Liver (tissue), 9 donors: Measurements from ENCODE around the gene ANKRD11. TPM values are rescaled to one million over a fixed set of nuclear protein-coding genes. Genes with fewer than 3 reads are reported as not detected.

ENCODE experiments used
- DNase-seq: peaks from one replicate; pipeline ENCODE4 v3.0.0-alpha.2; 2017; ENCODE audit warnings: low spot score
- H3K27ac ChIP-seq, 2 donors: one replicate each; pipeline ENCODE4 v1.7.0; 2013; ENCODE audit warnings: inconsistent platforms in 2 of 2, low read length in 2 of 2, control low read depth in 1 of 2, low read depth in 1 of 2, mild to moderate bottlenecking in 1 of 2
- H3K27me3 ChIP-seq, 4 donors: one replicate each; pipeline versions ENCODE4 v1.6.1 to v1.7.0; 2013; ENCODE audit warnings: low read length in 3 of 4, inconsistent platforms in 1 of 4, mild to moderate bottlenecking in 1 of 4, moderate library complexity in 1 of 4; ENCODE audit not compliant: control insufficient read depth in 4 of 4, insufficient read depth in 4 of 4
- H3K36me3 ChIP-seq, 4 donors: one replicate each; pipeline versions ENCODE4 v1.6.1 to v1.7.0; 2013; ENCODE audit warnings: low read length in 3 of 4, mild to moderate bottlenecking in 3 of 4, low read depth in 1 of 4, moderate library complexity in 1 of 4; ENCODE audit not compliant: control insufficient read depth in 4 of 4, insufficient read depth in 3 of 4
- H3K4me1 ChIP-seq, 4 donors: one replicate each; pipeline versions ENCODE4 v1.6.1 to v1.7.0; 2013; ENCODE audit warnings: low read length in 3 of 4, mild to moderate bottlenecking in 3 of 4, moderate library complexity in 1 of 4; ENCODE audit not compliant: control insufficient read depth in 4 of 4, insufficient read depth in 4 of 4
- H3K4me3 ChIP-seq, 3 donors: one replicate each; pipeline versions ENCODE4 v1.6.1 to v1.7.0; 2013; ENCODE audit warnings: low read length in 3 of 3, control low read depth in 1 of 3, low read depth in 1 of 3, mild to moderate bottlenecking in 1 of 3
- H3K9ac ChIP-seq, 2 donors: one replicate each; pipeline ENCODE4 v1.7.0; 2013; ENCODE audit warnings: low read length in 2 of 2, mild to moderate bottlenecking in 2 of 2, moderate library complexity in 2 of 2, control low read depth in 1 of 2, low read depth in 1 of 2
- H3K9me3 ChIP-seq, 4 donors: one replicate each; pipeline versions ENCODE4 v1.6.1 to v1.7.0; 2013; ENCODE audit warnings: low read length in 3 of 4; ENCODE audit not compliant: control insufficient read depth in 4 of 4
- ATF3 ChIP-seq: IDR thresholded peaks from 2 replicates; pipeline ENCODE4 v1.6.1; 2016; ENCODE audit warnings: antibody characterized with exemption
- CTCF ChIP-seq: fragments of 150-350 bp; IDR thresholded peaks from 2 replicates; pipeline ENCODE4 v1.5.1; 2017; ENCODE audit warnings: improper control_type of control experiment, low read depth, low read length; ENCODE audit not compliant: missing input control
- EGR1 ChIP-seq, 2 donors: IDR thresholded peaks; 2 replicates each; pipeline ENCODE4 v1.6.1; 2016 to 2018; ENCODE audit warnings: antibody characterized with exemption in 2 of 2, low read depth in 2 of 2
- FOXA1 ChIP-seq: IDR thresholded peaks from 2 replicates; pipeline ENCODE4 v1.6.1; 2016; ENCODE audit warnings: antibody characterized with exemption
- FOXA2 ChIP-seq: IDR thresholded peaks from 2 replicates; pipeline ENCODE4 v1.6.1; 2016; ENCODE audit warnings: antibody characterized with exemption
- GABPA ChIP-seq, 2 donors: IDR thresholded peaks in 1 of 2; conservative IDR thresholded peaks in 1 of 2; 2 replicates each; pipeline ENCODE4 v1.6.1; 2016; ENCODE audit warnings: antibody characterized with exemption in 2 of 2, mild to moderate bottlenecking in 1 of 2, moderate library complexity in 1 of 2
- HNF4G ChIP-seq: IDR thresholded peaks from 2 replicates; pipeline ENCODE4 v1.6.1; 2016; ENCODE audit warnings: antibody characterized with exemption
- JUND ChIP-seq, 2 donors: IDR thresholded peaks; 2 replicates each; pipeline ENCODE4 v1.6.1; 2016; ENCODE audit warnings: antibody characterized with exemption in 2 of 2
- MAX ChIP-seq: IDR thresholded peaks from 2 replicates; pipeline ENCODE4 v1.6.1; 2016; ENCODE audit warnings: antibody characterized with exemption
- REST ChIP-seq: IDR thresholded peaks from 2 replicates; pipeline ENCODE4 v1.6.1; 2016; ENCODE audit warnings: antibody characterized with exemption, mild to moderate bottlenecking
- RXRA ChIP-seq, 2 donors: IDR thresholded peaks; 2 replicates each; pipeline ENCODE4 v1.6.1; 2017 to 2018; ENCODE audit warnings: antibody characterized with exemption in 2 of 2, mild to moderate bottlenecking in 1 of 2
- SP1 ChIP-seq: IDR thresholded peaks from 2 replicates; pipeline ENCODE4 v1.6.1; 2018; ENCODE audit warnings: antibody characterized with exemption, mild to moderate bottlenecking
- TAF1 ChIP-seq: conservative IDR thresholded peaks from 2 replicates; pipeline ENCODE4 v1.6.1; 2016; ENCODE audit warnings: antibody characterized with exemption, mild to moderate bottlenecking
- YY1 ChIP-seq: IDR thresholded peaks from 2 replicates; pipeline ENCODE4 v1.6.1; 2016; ENCODE audit warnings: antibody characterized with exemption, mild to moderate bottlenecking
- ZBTB33 ChIP-seq: IDR thresholded peaks from 2 replicates; pipeline ENCODE4 v1.6.1; 2016; ENCODE audit warnings: antibody characterized with exemption
- WGBS: extraction: QIAGEN DNeasy Blood & Tissue Kit; methylation state at CpG from one replicate; pipeline ENCODE4 v1.1.7; 2013; 5-methylcytosine and 5-hydroxymethylcytosine counted together
- polyA plus RNA-seq, 2 donors: library from polyadenylated mRNA; stranded (reverse) in 1 of 2; unstranded in 1 of 2; fragments of 200-250 nt in 1 of 2; fragments of >200 nt in 1 of 2; fragmentation: Nextera tagmentation in 1 of 2; extraction: Ambion mirVana in 1 of 2; gene quantifications; one replicate each; pipeline versions ENCODE4 v1.2.1 to v1.2.3, GENCODE V29; 2013 to 2015
- total RNA-seq, 2 donors: library from RNA; depleted of rRNA; stranded (reverse); fragments of >200 nt; gene quantifications; one replicate each; pipeline ENCODE4 v1.2.3, GENCODE V29; 2014
- donor health status: healthy.
- donor health status: healthy.
- donor health status: healthy.
- donor health status: healthy.
- donor health status: healthy.

The ANKRD11 gene
- total and polyA plus RNA-seq, 4 donors, result 16.3 to 55.1 (median 28.0) TPM

GRCh38 chr16:89498839-89499238 is 8.5 kb upstream of the ANKRD11 start (continued):
- no peak for TF ChIP-seq JUND (IDR thresholded peaks at IDR 0.05)
- TF ChIP-seq EGR1 (IDR thresholded peaks at IDR 0.05; ENCODE audit: low read depth in 2 of 2), result no peak
- no peak for TF ChIP-seq HNF4G
- TF ChIP-seq SP1, result no peak
- TF ChIP-seq FOXA1, result no peak

GRCh38 chr16:89495121-89495520 is 4.8 kb upstream of the ANKRD11 start:
- no peak for TF ChIP-seq EGR1 (IDR thresholded peaks at IDR 0.05; ENCODE audit: low read depth in 2 of 2)
- no peak for TF ChIP-seq TAF1
- TF ChIP-seq GABPA (IDR thresholded peaks at IDR 0.05 in 1 of 2, conservative IDR thresholded peaks at IDR 0.05 in 1 of 2), result no peak
- TF ChIP-seq ATF3, result no peak
- no peak for TF ChIP-seq HNF4G
- TF ChIP-seq CTCF, result no peak
- no peak for TF ChIP-seq YY1
- no peak for TF ChIP-seq MAX
- TF ChIP-seq FOXA2, result no peak
- no peak for TF ChIP-seq ZBTB33
- no peak for TF ChIP-seq SP1
- no peak for TF ChIP-seq RXRA (IDR thresholded peaks at IDR 0.05)
- TF ChIP-seq FOXA1, result no peak
- no peak for TF ChIP-seq REST
- Histone ChIP-seq H3K27ac (no peak overlapping the region), H3K4me3 (no peak overlapping the region), H3K27me3 (no peaks in the 10 kb centered on the region), H3K36me3 (peaks cover 0 to 3% (median 1%) of the 10 kb centered on the region in 4 donors), H3K4me1 (peaks cover 0 to 13% (median 12%) of the 10 kb centered on the region in 4 donors), H3K9ac (no peak overlapping the region), H3K9me3 (no peaks in the 10 kb centered on the region)
- no peak for DNase-seq
- WGBS, result 78% methylated on average over 3 of the region's 3 CpGs
